Mammary epithelial cell (primary cell): Measurements from ENCODE around the gene GBX1.

Source experiments
- EZH2 ChIP-seq: IDR thresholded peaks from 2 replicates; pipeline ENCODE4 v1.6.1; 2012; ENCODE audit warnings: low read length, inconsistent platforms, borderline replicate concordance
- TF ChIP-seq, protein P1 (sequence below), 2 donors: IDR thresholded peaks in 1 of 2; conservative IDR thresholded peaks in 1 of 2; 2 replicates each; pipeline ENCODE4 v1.5.1; 2011 to 2012; ENCODE audit warnings: inconsistent platforms in 2 of 2, low read length in 2 of 2, mild to moderate bottlenecking in 2 of 2, control low read depth in 1 of 2, low read depth in 1 of 2; ENCODE audit not compliant: insufficient read depth in 1 of 2; ENCODE audit errors: extremely low read depth in 1 of 2

GRCh38 chr7:151125846-151126481 lies 41.5 kb downstream of the GBX1 start:
- TF ChIP-seq, protein P1, sequence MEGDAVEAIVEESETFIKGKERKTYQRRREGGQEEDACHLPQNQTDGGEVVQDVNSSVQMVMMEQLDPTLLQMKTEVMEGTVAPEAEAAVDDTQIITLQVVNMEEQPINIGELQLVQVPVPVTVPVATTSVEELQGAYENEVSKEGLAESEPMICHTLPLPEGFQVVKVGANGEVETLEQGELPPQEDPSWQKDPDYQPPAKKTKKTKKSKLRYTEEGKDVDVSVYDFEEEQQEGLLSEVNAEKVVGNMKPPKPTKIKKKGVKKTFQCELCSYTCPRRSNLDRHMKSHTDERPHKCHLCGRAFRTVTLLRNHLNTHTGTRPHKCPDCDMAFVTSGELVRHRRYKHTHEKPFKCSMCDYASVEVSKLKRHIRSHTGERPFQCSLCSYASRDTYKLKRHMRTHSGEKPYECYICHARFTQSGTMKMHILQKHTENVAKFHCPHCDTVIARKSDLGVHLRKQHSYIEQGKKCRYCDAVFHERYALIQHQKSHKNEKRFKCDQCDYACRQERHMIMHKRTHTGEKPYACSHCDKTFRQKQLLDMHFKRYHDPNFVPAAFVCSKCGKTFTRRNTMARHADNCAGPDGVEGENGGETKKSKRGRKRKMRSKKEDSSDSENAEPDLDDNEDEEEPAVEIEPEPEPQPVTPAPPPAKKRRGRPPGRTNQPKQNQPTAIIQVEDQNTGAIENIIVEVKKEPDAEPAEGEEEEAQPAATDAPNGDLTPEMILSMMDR (conservative IDR thresholded peaks at IDR 0.05 in 1 of 2, IDR thresholded peaks at IDR 0.05 in 1 of 2; ENCODE audit: extremely low read depth in 1 of 2, insufficient read depth in 1 of 2, low read depth in 1 of 2, low read length in 2 of 2) = no peak
- TF ChIP-seq EZH2 = no peak
